HG02870 (cell line): Measurements from ENCODE around the gene SMARCAD1.

ENCODE experiments used
- ATAC-seq: cut with Tn5 transposase; IDR thresholded peaks from one replicate; pipeline ENCODE4 v1.9.1; 2021; ENCODE audit warnings: mild to moderate bottlenecking, moderate library complexity; ENCODE audit not compliant: unreplicated experiment

The SMARCAD1 gene

GRCh38 chr4:94207469-94208224 is at the start of gene SMARCAD1:
Gene SMARCAD1, plus strand, starts transcription at chr4:94207865. Its CDS starts 530 bp downstream, at chr4:94208395.
- ATAC-seq, result peak; percentile 92

GRCh38 chr4:94158883-94159282 is 48.8 kb upstream of the SMARCAD1 start:
- ATAC-seq, result no peak

- no peak for ATAC-seq
These were observed 47.9 kb upstream of the SMARCAD1 start for GRCh38 chr4:94159790-94160189.

GRCh38 chr4:94160774-94161173 is 46.9 kb upstream of the SMARCAD1 start:
- peak; percentile 54 for ATAC-seq

- ATAC-seq, result no peak
These were observed 42.4 kb upstream of the SMARCAD1 start for GRCh38 chr4:94165256-94165655.

- no peak for ATAC-seq
These were observed 39.3 kb upstream of the SMARCAD1 start for GRCh38 chr4:94168321-94168720.

GRCh38 chr4:94169803-94170372 is 37.8 kb upstream of the SMARCAD1 start:
- ATAC-seq, result no peak

GRCh38 chr4:94171616-94172015 is 36.0 kb upstream of the SMARCAD1 start:
- ATAC-seq, result no peak

- no peak for ATAC-seq
These were observed 32.0 kb upstream of the SMARCAD1 start for GRCh38 chr4:94175553-94176261.

- no peak for ATAC-seq
These were observed 29.8 kb upstream of the SMARCAD1 start for GRCh38 chr4:94177822-94178221.

- no peak for ATAC-seq
These were observed 25.9 kb upstream of the SMARCAD1 start for GRCh38 chr4:94181815-94182214.

GRCh38 chr4:94202769-94203168 is 4.9 kb upstream of the SMARCAD1 start:
- no peak for ATAC-seq

GRCh38 chr4:94208266-94208665 is 601 bp downstream of the SMARCAD1 start:
- no peak for ATAC-seq

- no peak for ATAC-seq
These were observed 1.3 kb downstream of the SMARCAD1 start for GRCh38 chr4:94208918-94209317.

GRCh38 chr4:94211861-94212260 is 4.2 kb downstream of the SMARCAD1 start:
- ATAC-seq, result no peak

GRCh38 chr4:94214703-94215319 is 7.1 kb downstream of the SMARCAD1 start:
- ATAC-seq, result no peak

GRCh38 chr4:94216394-94216793 is 8.7 kb downstream of the SMARCAD1 start:
- no peak for ATAC-seq

GRCh38 chr4:94219402-94219801 is 11.7 kb downstream of the SMARCAD1 start:
- no peak for ATAC-seq

GRCh38 chr4:94221916-94222315 is 14.3 kb downstream of the SMARCAD1 start:
- no peak for ATAC-seq

GRCh38 chr4:94225449-94225848 is 17.8 kb downstream of the SMARCAD1 start:
- ATAC-seq, result no peak

- ATAC-seq, result no peak
These were observed 19.1 kb downstream of the SMARCAD1 start for GRCh38 chr4:94226763-94227162.
